Hepatocyte (in vitro differentiated cells): ENCODE results near the gene ADAMTS3.

Experiments
- EZH2 ChIP-seq: fragments of 200-600 bp; sonication (generic); IDR thresholded peaks from 2 replicates; pipeline ENCODE4 v1.6.1; 2016; ENCODE audit warnings: antibody characterized with exemption, mild to moderate bottlenecking, borderline replicate concordance
- EZH2phosphoT487 ChIP-seq: fragments of 200-600 bp; sonication (generic); IDR thresholded peaks from one replicate; pipeline ENCODE4 v1.6.1; 2018; ENCODE audit warnings: antibody characterized with exemption, mild to moderate bottlenecking, low read depth, moderate library complexity; ENCODE audit not compliant: unreplicated experiment, severe bottlenecking
- TF ChIP-seq, protein P1 (sequence below): fragments of 200-600 bp; sonication (generic); IDR thresholded peaks from 2 replicates; pipeline ENCODE4 v1.5.1; 2016; ENCODE audit warnings: antibody characterized with exemption, mild to moderate bottlenecking; ENCODE audit not compliant: poor library complexity

DNA sequence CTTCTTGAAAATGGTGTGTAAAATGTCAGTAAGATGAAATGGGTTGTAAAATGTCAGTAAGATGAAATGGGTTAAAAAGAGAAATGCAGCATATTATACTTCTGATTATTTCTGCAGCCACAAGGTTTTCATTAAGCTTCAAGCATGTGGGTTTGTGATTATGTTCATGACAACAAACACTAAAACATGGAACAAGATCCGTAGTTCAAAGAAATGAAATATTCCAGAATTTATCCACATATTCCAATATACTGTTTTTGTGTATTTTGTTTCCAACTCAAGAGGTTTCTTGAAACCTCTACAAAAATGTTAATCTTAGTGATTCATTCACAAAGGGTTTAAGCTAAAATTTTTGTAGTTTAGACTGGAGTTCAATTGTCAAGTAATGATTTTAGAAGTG, 84.0 kb downstream of the ADAMTS3 start:
- TF ChIP-seq, protein P1, sequence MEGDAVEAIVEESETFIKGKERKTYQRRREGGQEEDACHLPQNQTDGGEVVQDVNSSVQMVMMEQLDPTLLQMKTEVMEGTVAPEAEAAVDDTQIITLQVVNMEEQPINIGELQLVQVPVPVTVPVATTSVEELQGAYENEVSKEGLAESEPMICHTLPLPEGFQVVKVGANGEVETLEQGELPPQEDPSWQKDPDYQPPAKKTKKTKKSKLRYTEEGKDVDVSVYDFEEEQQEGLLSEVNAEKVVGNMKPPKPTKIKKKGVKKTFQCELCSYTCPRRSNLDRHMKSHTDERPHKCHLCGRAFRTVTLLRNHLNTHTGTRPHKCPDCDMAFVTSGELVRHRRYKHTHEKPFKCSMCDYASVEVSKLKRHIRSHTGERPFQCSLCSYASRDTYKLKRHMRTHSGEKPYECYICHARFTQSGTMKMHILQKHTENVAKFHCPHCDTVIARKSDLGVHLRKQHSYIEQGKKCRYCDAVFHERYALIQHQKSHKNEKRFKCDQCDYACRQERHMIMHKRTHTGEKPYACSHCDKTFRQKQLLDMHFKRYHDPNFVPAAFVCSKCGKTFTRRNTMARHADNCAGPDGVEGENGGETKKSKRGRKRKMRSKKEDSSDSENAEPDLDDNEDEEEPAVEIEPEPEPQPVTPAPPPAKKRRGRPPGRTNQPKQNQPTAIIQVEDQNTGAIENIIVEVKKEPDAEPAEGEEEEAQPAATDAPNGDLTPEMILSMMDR: no peak
- TF ChIP-seq EZH2phosphoT487: no peak
- no peak for TF ChIP-seq EZH2
